ENCODE data around the gene AFF3.
"Not testable (repeated sequence)": the region's sequence is repeated elsewhere in the genome, so short reads cannot be mapped to it uniquely, and the experiment has no call there.

The AFF3 gene

DNA sequence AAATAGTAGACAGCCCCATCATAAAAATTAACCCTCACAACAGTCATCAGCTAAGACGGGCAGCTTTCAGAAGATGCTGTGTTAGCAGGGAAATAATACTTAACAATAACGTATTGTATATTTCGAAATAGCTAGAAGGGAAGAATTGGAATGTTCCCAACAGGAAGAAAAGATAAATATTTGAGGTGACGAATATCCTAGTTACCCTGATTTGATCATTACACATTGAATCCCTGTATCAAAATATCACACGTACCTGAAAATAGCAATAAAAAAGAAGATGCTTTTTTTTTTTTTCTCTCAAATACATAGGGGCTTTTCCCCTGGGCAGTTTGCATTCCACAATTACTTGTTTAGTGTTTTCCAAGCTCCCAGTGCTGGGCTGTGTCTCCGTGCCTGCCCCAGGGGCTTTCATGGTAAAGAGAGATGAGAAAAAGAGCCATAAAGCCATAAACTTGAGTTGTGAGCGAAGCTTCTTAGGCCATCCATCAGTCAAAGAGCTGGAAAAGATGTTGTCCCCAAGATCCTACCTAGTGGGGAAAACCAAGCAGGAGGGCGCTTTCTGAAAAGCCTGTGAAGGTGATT is 469.5 kb downstream of the AFF3 start:
- DNase-seq (ENCODE audit: extremely low spot score) = no peak
- POLR2A ChIA-PET = interaction anchor here (0.7 kb wide), 1 partner anchor 25 kb away, joined by 3 read pairs; no protein-coding TSS in a partner anchor
- TF ChIP-seq, protein P1, sequence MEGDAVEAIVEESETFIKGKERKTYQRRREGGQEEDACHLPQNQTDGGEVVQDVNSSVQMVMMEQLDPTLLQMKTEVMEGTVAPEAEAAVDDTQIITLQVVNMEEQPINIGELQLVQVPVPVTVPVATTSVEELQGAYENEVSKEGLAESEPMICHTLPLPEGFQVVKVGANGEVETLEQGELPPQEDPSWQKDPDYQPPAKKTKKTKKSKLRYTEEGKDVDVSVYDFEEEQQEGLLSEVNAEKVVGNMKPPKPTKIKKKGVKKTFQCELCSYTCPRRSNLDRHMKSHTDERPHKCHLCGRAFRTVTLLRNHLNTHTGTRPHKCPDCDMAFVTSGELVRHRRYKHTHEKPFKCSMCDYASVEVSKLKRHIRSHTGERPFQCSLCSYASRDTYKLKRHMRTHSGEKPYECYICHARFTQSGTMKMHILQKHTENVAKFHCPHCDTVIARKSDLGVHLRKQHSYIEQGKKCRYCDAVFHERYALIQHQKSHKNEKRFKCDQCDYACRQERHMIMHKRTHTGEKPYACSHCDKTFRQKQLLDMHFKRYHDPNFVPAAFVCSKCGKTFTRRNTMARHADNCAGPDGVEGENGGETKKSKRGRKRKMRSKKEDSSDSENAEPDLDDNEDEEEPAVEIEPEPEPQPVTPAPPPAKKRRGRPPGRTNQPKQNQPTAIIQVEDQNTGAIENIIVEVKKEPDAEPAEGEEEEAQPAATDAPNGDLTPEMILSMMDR (IDR thresholded peaks at IDR 0.05; ENCODE audit: control extremely low read depth, extremely low read depth, low read depth, missing control alignments) = no peak
- CTCF ChIA-PET = interaction anchor here (1.0 to 2.4 kb wide), 3 partner anchors 9 to 18 kb away, joined by 3 to 8 read pairs (median 5); no protein-coding TSS in a partner anchor

DNA sequence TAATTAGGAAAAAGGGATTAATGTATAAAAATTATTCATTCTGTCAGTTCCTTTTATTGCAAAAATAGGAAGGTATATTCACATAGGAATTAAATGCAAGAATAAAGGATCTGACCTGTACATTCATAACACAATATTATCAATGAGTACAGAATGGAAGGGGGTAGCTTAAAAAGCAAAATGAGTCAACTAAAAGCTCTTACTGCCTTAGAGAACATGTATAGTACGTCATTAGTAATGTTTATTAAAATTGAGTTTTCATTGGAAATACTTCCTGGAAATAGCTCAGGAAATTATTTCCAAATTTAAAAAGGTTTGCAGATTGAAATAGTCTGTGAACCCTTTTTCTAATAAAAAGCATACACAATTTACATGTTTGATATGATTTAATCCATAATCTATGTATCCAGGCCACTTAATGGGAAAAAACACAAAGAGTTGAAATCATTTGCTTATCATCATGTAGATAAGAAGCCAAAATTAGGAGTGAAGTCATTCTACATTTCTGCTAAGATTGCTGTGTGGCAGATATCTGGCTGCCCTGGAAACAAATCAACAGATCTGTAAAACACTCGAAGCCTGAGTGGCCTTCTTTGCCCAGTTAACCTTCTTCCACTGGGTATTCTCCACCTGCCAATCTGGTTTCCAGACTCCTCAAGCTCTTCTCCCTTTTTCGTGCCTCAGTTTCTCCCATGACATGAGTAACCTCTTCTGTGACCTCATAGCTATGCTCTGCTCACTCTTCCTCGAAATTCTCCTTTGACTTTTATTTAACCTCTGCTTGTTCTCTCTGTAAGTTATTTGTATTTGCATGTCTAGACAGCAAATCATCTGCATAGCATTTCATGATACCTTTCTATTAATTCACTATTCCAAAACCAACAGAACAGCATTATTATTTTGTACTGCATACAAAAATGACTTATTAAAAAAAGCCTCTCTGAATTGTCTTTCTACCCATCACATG is 471.3 kb downstream of the AFF3 start:
- ChIA-PET CTCF (interaction anchor here (2.4 kb wide), 1 partner anchor 11 kb away, joined by 8 read pairs; no protein-coding TSS in a partner anchor), POLR2A (no interaction called here)
- no peak for DNase-seq (ENCODE audit: extremely low spot score)
- TF ChIP-seq, protein P1 (IDR thresholded peaks at IDR 0.05; ENCODE audit: control extremely low read depth, extremely low read depth, low read depth, missing control alignments) = no peak

DNA sequence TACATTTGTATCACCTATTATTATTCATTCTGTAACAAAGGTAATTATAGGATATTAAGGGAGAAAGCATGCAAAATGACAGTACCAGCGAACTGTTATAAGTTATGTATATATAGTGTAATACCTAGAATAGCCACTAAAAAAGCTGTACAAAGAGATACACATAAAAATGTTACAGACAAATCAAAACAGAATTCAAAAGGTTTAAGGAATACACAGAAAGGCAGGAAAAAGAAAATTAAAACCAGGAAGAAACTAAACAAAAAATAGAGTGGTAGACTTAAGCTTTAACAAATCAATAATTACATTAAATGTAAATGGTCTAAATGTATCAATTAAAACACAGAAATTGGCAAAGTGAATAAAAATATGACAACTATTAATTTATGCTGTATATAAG is 476.1 kb downstream of the AFF3 start:
- no peak for DNase-seq (ENCODE audit: extremely low spot score)
- TF ChIP-seq, protein P1 (IDR thresholded peaks at IDR 0.05; ENCODE audit: control extremely low read depth, extremely low read depth, low read depth, missing control alignments) = no peak
- ChIA-PET POLR2A (no interaction called here), CTCF (no interaction called here)

DNA sequence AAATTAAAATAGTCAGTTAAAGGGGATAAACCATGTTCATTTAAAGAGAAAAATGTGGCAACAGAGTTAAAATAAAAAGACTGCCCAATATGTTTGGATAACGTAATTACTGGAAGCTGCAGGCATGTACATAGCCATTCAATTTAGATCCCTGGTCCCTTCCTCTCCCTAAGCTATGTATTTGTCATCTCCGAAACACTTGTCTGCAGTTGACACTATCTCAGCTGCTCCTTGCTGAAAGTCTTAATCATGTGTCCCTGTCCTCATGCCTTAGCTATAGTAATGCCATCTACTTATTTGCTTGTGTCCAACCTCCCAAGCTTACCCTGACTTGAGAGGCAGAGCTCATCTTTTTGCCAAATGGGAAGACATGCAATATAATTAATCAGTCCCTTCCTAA is 478.7 kb downstream of the AFF3 start:
- ChIA-PET CTCF (interaction anchor here (1.2 to 1.5 kb wide), 2 partner anchors 15 to 599 kb away, joined by 3 read pairs; no protein-coding TSS in a partner anchor), POLR2A (no interaction called here)
- no peak for DNase-seq (ENCODE audit: extremely low spot score)
- TF ChIP-seq, protein P1 (IDR thresholded peaks at IDR 0.05; ENCODE audit: control extremely low read depth, extremely low read depth, low read depth, missing control alignments) = no peak

DNA sequence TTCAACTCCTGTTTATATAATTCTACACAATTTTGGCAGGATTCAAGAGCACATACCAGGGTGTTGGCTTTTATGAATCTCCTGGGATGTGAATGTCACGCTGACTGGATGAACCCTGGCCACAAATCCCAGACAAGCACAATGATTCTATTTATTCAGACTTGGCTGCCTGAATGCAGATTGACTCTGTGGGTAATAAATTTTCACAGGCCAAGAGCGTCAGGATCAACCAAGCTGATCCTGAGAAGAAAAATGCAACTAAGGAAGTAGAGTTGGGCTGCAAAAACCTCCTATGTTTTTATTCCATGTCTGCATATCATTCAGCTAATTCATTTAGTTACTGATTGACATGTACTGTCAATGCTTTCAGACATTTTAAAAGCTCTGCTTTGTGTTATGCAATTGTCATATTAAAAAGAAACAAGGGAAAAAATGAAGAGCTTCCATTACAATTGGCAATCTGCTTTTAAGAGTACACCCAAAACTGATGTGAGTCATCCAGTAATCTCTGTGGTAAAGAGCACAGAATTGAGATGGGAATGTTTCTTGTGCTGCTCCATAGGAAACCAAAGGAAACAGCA is 479.5 kb downstream of the AFF3 start:
- DNase-seq (ENCODE audit: extremely low spot score) = no peak
- ChIA-PET POLR2A (no interaction called here), CTCF (interaction anchor here (1.2 to 1.5 kb wide), 2 partner anchors 14 to 600 kb away, joined by 3 read pairs; no protein-coding TSS in a partner anchor)
- TF ChIP-seq, protein P1 (IDR thresholded peaks at IDR 0.05; ENCODE audit: control extremely low read depth, extremely low read depth, low read depth, missing control alignments) = no peak

DNA sequence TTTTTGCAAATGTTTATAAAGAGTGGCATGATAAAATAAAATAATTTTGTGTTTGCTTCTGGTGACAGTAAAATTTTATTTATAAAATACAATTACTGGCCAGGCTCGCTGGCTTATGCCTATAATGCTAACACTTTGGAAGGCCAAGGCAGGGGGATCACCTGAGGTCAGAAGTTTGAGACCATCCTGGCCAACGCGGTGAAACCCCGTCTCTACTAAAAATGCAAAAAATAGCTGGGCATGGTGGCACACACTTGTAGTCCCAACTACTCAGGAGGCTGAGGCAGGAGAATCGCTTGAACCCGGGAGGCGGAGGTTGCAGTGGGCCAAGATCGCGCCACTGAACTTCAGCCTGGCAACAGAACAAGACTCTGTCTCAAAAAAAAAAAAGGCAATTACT is 480.6 kb downstream of the AFF3 start:
- CTCF ChIA-PET; POLR2A ChIA-PET; DNase-seq (ENCODE audit: extremely low spot score): not testable (repeated sequence)
